CD8-positive, alpha-beta memory T cell (primary cell): ENCODE measurements around the gene CASZ1. TPM values are rescaled to one million over a fixed set of nuclear protein-coding genes. Genes with fewer than 3 reads are reported as not detected.

Source experiments
- CTCF ChIA-PET: fragments of 350-600 bp; sonication (Branson Sonifier 250); formaldehyde crosslinking; loops from one replicate; lab custom pipeline; 2021; ENCODE audit warnings: antibody characterized with exemption; lab: Charles Lee
- POLR2A ChIA-PET: fragments of 350-600 bp; sonication (Branson Sonifier 250); formaldehyde crosslinking; loops from one replicate; lab custom pipeline; 2021; ENCODE audit warnings: antibody characterized with exemption; lab: Charles Lee
- DNase-seq, 5 donors: peaks; one replicate each; pipeline versions ENCODE4 v3.0.0 to v3.0.0-alpha.2; 2020 to 2022; ENCODE audit warnings: mixed read lengths in 1 of 5
- H3K27ac ChIP-seq: one replicate; pipeline ENCODE4 v1.7.0; 2013; ENCODE audit warnings: low read depth, mild to moderate bottlenecking, low read length, moderate library complexity
- H3K27me3 ChIP-seq: 2 replicates; pipeline ENCODE4 v1.7.0; 2013; ENCODE audit warnings: low read length, mild to moderate bottlenecking; ENCODE audit not compliant: insufficient read depth, poor library complexity, severe bottlenecking
- H3K36me3 ChIP-seq: 2 replicates; pipeline ENCODE4 v1.7.0; 2013; ENCODE audit warnings: mild to moderate bottlenecking, low read length, moderate library complexity; ENCODE audit not compliant: insufficient read depth
- H3K4me1 ChIP-seq: 2 replicates; pipeline ENCODE4 v1.7.0; 2013; ENCODE audit warnings: mild to moderate bottlenecking, low read length, moderate library complexity; ENCODE audit not compliant: insufficient read depth
- H3K4me3 ChIP-seq: 2 replicates; pipeline ENCODE4 v1.7.0; 2013; ENCODE audit warnings: mild to moderate bottlenecking, low read length
- H3K9me3 ChIP-seq: 2 replicates; pipeline ENCODE4 v1.7.0; 2013; ENCODE audit warnings: mild to moderate bottlenecking, low read length
- H3K27ac Mint-ChIP-seq, 8 donors: one replicate each; pipeline ENCODE4 v1.8.0; 2020 to 2021; ENCODE audit warnings: mixed read lengths in 8 of 8, mild to moderate bottlenecking in 6 of 8, inconsistent platforms in 3 of 8, moderate library complexity in 3 of 8
- H3K27me3 Mint-ChIP-seq, 2 donors: one replicate each; pipeline ENCODE4 v1.8.0; 2020 to 2021; ENCODE audit warnings: mixed read lengths in 2 of 2, mild to moderate bottlenecking in 1 of 2, moderate library complexity in 1 of 2
- H3K36me3 Mint-ChIP-seq, 3 donors: one replicate each; pipeline ENCODE4 v1.8.0; 2020 to 2021; ENCODE audit warnings: mixed read lengths in 3 of 3, inconsistent platforms in 1 of 3, mild to moderate bottlenecking in 1 of 3
- H3K4me1 Mint-ChIP-seq, 3 donors: one replicate each; pipeline ENCODE4 v1.8.0; 2020 to 2021; ENCODE audit warnings: mixed read lengths in 3 of 3, inconsistent platforms in 1 of 3, mild to moderate bottlenecking in 1 of 3
- H3K4me3 Mint-ChIP-seq, 7 donors: one replicate each; pipeline ENCODE4 v1.8.0; 2020 to 2021; ENCODE audit warnings: mixed read lengths in 7 of 7, mild to moderate bottlenecking in 6 of 7, moderate library complexity in 4 of 7, inconsistent platforms in 2 of 7
- H3K9me3 Mint-ChIP-seq, 5 donors: one replicate each; pipeline ENCODE4 v1.8.0; 2020 to 2022; ENCODE audit warnings: mixed read lengths in 5 of 5, mild to moderate bottlenecking in 3 of 5, moderate library complexity in 2 of 5, inconsistent platforms in 1 of 5
- polyA plus RNA-seq: library from polyadenylated mRNA; unstranded; fragments of 300-500 nt; fragmentation: Illumina TruSeq; gene quantifications from one replicate; pipeline ENCODE4 v1.2.3, GENCODE V29; 2021
- total RNA-seq, 2 experiments: library from RNA; stranded (reverse); gene quantifications; one replicate each; pipeline ENCODE4 v1.2.3, GENCODE V29; 2021

The CASZ1 gene
- total and polyA plus RNA-seq, 3 experiments from 2014 or later: 2.2 to 10.5 (median 9.9) TPM

DNA sequence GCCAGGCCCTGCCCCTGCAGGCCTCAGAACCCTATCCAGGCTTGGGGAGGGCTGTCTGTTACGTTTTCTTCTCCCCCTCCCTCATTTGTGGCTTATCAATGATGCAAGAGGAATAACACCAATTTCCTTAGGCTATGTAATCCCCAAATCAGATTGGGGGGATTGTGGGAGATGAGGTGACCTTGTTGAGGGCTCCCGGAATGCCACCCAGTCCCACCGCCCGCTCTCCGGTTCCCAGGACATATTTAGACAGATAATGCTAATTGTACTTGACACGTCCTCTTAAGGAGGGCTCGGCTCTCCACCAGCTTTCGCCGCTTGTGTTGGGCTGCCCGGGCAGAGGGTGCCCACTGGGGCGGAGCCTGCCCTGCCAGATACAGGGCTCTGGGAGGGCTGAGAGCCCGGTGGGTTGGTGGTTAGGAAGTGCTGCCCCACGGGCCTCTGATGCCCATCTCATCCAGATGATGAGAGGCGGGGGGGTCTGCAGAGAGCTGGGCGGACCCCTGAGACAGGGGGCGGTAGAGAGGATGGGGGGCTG, 90.0 kb downstream of the CASZ1 start:
- CTCF ChIA-PET: no interaction called here
- Mint-ChIP-seq H3K27me3 (peaks cover 1 to 6% of the 10 kb centered on the region in 2 donors), H3K27ac (no peak overlapping the region), H3K36me3 (no peaks in the 10 kb centered on the region), H3K4me3 (no peak overlapping the region), H3K9me3 (no peaks in the 10 kb centered on the region), H3K4me1 (no peaks in the 10 kb centered on the region)
- Histone ChIP-seq H3K27me3 (no peaks in the 10 kb centered on the region), H3K4me1 (no peaks in the 10 kb centered on the region), H3K27ac (no peak overlapping the region), H3K4me3 (no peak overlapping the region), H3K36me3 (no peaks in the 10 kb centered on the region), H3K9me3 (no peaks in the 10 kb centered on the region)
- DNase-seq: no peak
- POLR2A ChIA-PET: no interaction called here

DNA sequence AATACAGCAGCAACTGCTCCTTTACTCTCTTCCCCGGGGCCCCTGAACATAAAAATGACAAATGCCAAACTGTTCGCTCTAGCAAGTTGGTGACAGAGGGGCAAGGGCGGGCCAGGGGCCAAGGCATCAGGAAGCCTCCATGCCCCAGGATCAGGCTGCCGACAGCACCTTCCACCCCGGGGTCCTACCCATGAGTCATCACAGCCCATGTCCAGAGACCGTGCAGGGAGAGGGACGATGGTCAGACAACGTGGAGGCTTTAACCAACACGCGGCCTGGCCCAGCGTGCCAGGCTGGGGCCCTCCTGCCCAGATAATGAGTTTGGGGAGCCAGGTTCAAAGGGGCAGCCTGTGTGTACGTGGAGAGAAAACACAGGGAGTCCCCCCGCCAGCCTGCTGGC, 90.5 kb downstream of the CASZ1 start:
- H3K36me3 ChIP-seq: no peaks in the 10 kb centered on the region
- H3K4me3 ChIP-seq: no peak overlapping the region
- no peaks in the 10 kb centered on the region for H3K27me3 ChIP-seq
- Mint-ChIP-seq H3K9me3 (no peaks in the 10 kb centered on the region), H3K4me1 (no peaks in the 10 kb centered on the region), H3K27me3 (peaks cover 1 to 6% of the 10 kb centered on the region in 2 donors), H3K36me3 (no peaks in the 10 kb centered on the region), H3K27ac (no peak overlapping the region), H3K4me3 (no peak overlapping the region)
- H3K4me1 ChIP-seq: no peaks in the 10 kb centered on the region
- CTCF ChIA-PET: no interaction called here
- H3K9me3 ChIP-seq: no peaks in the 10 kb centered on the region
- no peak for DNase-seq
- POLR2A ChIA-PET: no interaction called here
- no peak overlapping the region for H3K27ac ChIP-seq

GRCh38 chr1:10704368-10704882, 92.0 kb downstream of the CASZ1 start:
- Histone ChIP-seq H3K4me1 (no peaks in the 10 kb centered on the region), H3K27ac (no peak overlapping the region), H3K27me3 (no peaks in the 10 kb centered on the region), H3K9me3 (no peaks in the 10 kb centered on the region), H3K36me3 (no peaks in the 10 kb centered on the region), H3K4me3 (no peak overlapping the region)
- Mint-ChIP-seq H3K4me3 (no peak overlapping the region), H3K9me3 (no peaks in the 10 kb centered on the region), H3K27ac (no peak overlapping the region), H3K36me3 (no peaks in the 10 kb centered on the region), H3K27me3 (peaks cover 1 to 6% of the 10 kb centered on the region in 2 donors), H3K4me1 (no peaks in the 10 kb centered on the region)
- POLR2A ChIA-PET: no interaction called here
- CTCF ChIA-PET: no interaction called here
- DNase-seq: no peak

DNA sequence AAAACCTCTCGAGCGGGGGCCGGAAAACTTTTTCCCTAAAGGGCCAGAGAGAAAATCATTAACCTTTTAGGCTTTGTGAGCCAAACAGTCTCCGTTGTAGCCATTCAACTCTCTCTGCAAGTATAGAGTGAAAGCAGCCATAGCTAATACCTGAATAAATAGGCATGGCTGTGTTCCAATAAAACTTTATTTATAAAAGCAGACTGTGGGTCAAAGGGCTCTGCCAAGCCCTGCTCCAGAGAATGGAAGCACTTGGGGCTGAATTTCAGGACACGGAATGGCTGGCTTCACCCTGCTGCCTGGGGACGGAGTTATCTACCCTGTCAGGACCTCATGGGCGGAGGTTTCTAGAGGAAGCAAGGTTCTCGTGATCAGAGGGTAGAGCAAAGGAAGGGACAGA, 92.7 kb downstream of the CASZ1 start:
- no peaks in the 10 kb centered on the region for H3K9me3 ChIP-seq
- CTCF ChIA-PET: no interaction called here
- Mint-ChIP-seq H3K9me3 (no peaks in the 10 kb centered on the region), H3K36me3 (no peaks in the 10 kb centered on the region), H3K27me3 (peaks cover 1 to 6% of the 10 kb centered on the region in 2 donors), H3K4me1 (no peaks in the 10 kb centered on the region), H3K4me3 (no peak overlapping the region), H3K27ac (no peak overlapping the region)
- no peaks in the 10 kb centered on the region for H3K27me3 ChIP-seq
- POLR2A ChIA-PET: no interaction called here
- no peak for DNase-seq
- H3K27ac ChIP-seq: no peak overlapping the region
- no peak overlapping the region for H3K4me3 ChIP-seq
- H3K4me1 ChIP-seq: no peaks in the 10 kb centered on the region
- no peaks in the 10 kb centered on the region for H3K36me3 ChIP-seq

DNA sequence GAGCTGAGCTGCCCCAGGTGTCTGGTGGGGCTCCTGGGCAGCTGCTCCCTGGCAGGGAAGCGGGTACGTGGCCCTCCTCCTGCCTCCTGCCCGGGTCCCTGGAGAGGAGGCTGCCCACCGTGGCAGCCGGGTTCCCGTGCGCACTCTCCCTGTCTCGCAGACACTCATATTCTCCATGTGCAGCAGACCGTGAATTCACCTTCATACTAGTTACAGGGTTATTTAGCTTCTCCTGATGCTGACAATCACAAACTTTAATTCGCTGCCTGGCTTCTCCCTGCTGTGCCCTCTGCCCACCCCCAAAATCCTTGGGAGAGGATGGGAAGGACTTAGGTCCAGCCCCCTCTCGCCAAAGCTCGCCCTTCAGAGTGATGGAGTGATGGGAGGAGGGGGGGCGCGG, 95.3 kb downstream of the CASZ1 start:
- Mint-ChIP-seq H3K27me3 (no peaks in the 10 kb centered on the region), H3K27ac (peak overlapping the region in 1 of 8 donors; percentile 50), H3K4me3 (no peak overlapping the region), H3K4me1 (no peaks in the 10 kb centered on the region), H3K9me3 (no peaks in the 10 kb centered on the region), H3K36me3 (no peaks in the 10 kb centered on the region)
- no peaks in the 10 kb centered on the region for H3K36me3 ChIP-seq
- no peak overlapping the region for H3K4me3 ChIP-seq
- H3K4me1 ChIP-seq: no peaks in the 10 kb centered on the region
- no peaks in the 10 kb centered on the region for H3K27me3 ChIP-seq
- CTCF ChIA-PET: no interaction called here
- DNase-seq: no peak
- no peaks in the 10 kb centered on the region for H3K9me3 ChIP-seq
- POLR2A ChIA-PET: no interaction called here
- H3K27ac ChIP-seq: no peak overlapping the region

GRCh38 chr1:10699470-10699835, 97.0 kb downstream of the CASZ1 start:
- H3K9me3 Mint-ChIP-seq: no peaks in the 10 kb centered on the region
- no peak for DNase-seq
- H3K27ac Mint-ChIP-seq: no peak overlapping the region
- H3K9me3 ChIP-seq: no peaks in the 10 kb centered on the region
- no peak overlapping the region for H3K4me3 ChIP-seq
- no peaks in the 10 kb centered on the region for H3K36me3 ChIP-seq
- no peaks in the 10 kb centered on the region for H3K4me1 ChIP-seq
- no peaks in the 10 kb centered on the region for H3K36me3 Mint-ChIP-seq
- H3K27me3 ChIP-seq: no peaks in the 10 kb centered on the region
- ChIA-PET CTCF (no interaction called here), POLR2A (no interaction called here)
- H3K27me3 Mint-ChIP-seq: no peaks in the 10 kb centered on the region
- no peak overlapping the region for H3K4me3 Mint-ChIP-seq
- no peak overlapping the region for H3K27ac ChIP-seq
- H3K4me1 Mint-ChIP-seq: peaks cover 0 to 6% (median 2%) of the 10 kb centered on the region in 3 donors

DNA sequence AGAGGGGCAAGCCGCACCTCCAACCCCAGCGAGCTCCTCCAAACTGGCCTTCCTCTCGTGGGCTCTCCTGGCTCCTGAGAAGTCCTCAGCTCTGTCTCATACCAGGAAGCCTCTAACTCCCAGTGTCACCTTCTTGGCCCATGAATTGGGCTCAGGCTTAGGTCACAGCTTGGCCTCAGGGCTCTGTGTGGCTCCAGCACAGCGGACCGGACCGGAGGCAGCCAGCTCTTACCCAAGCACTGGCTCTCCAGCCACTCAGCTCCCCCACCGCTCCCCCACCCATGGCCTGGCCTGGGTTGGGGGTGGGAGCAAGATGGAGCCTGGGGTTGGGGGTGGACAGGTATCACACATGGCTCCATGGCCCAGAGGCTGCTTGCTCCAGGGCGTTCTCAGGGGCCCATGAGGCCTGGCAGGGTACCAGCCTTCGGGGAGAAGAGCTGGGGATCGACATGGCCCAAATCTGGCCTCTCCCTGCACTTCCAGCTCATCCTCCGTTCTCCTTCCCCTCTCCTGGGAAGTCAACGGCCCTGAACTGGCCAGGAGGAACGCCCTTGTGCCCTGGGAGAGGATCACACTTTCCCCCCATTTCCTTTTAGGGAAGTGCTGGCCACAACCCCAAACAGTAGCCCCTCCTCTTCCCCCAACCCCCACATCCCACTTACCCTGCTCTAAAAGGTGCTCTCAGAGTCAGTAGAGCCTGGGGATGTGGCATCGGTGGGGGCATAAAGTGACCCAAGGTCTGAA, 97.5 kb downstream of the CASZ1 start:
- Mint-ChIP-seq H3K27me3 (no peaks in the 10 kb centered on the region), H3K36me3 (peaks cover 0 to 2% (median 0%) of the 10 kb centered on the region in 3 donors), H3K4me3 (no peak overlapping the region), H3K9me3 (no peaks in the 10 kb centered on the region), H3K4me1 (peaks cover 0 to 6% (median 3%) of the 10 kb centered on the region in 3 donors), H3K27ac (no peak overlapping the region)
- H3K27me3 ChIP-seq: no peaks in the 10 kb centered on the region
- no peak for DNase-seq
- H3K9me3 ChIP-seq: no peaks in the 10 kb centered on the region
- no peaks in the 10 kb centered on the region for H3K36me3 ChIP-seq
- no peak overlapping the region for H3K4me3 ChIP-seq
- no peak overlapping the region for H3K27ac ChIP-seq
- POLR2A ChIA-PET: no interaction called here
- no peaks in the 10 kb centered on the region for H3K4me1 ChIP-seq
- CTCF ChIA-PET: no interaction called here

DNA sequence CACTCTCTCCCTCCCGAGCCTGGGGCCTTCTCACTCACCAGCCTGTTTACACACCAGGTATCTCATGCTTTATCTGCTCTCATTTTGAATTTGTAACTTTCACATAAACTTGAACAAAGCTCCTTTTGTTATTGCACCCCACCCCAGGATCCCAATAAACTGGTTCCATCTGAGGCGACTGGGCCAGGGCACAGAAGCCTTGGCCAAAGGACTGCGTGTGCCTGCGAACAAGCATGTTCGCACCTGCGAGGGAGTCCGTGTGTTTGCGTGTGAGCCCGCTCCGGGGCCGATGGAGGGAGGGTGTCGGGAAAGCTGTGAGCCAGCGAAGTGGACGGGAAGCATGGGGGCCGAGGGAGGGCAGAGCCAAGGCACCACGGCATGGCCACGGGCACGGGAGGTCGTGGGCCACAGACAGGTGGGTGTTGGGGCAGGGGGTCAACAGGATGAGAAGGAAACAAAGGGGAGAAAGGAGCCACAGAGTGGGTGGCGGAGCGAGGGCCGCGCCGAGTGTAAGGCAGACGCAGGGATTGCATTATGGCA, 98.8 kb downstream of the CASZ1 start:
- DNase-seq: no peak
- Mint-ChIP-seq H3K4me3 (peak overlapping the region in 3 of 7 donors; percentile 9 to 82 (median 43)), H3K9me3 (no peaks in the 10 kb centered on the region), H3K27me3 (no peaks in the 10 kb centered on the region), H3K36me3 (peaks cover 0 to 6% (median 0%) of the 10 kb centered on the region in 3 donors), H3K4me1 (peaks cover 9 to 16% (median 12%) of the 10 kb centered on the region in 3 donors), H3K27ac (peak overlapping the region in 1 of 8 donors; percentile 1)
- Histone ChIP-seq H3K4me1 (peaks cover 7% of the 10 kb centered on the region), H3K9me3 (no peaks in the 10 kb centered on the region), H3K27me3 (no peaks in the 10 kb centered on the region), H3K36me3 (no peaks in the 10 kb centered on the region), H3K27ac (no peak overlapping the region), H3K4me3 (no peak overlapping the region)
- ChIA-PET CTCF (no interaction called here), POLR2A (interaction anchor here (0.6 kb wide), 1 partner anchor 15 kb away, joined by 3 read pairs; no protein-coding TSS in a partner anchor)
